ENCODE measurements around the gene NBR1. TPM values are rescaled to one million over a fixed set of nuclear protein-coding genes. Genes with fewer than 3 reads are reported as not detected.
"Not testable (repeated sequence)": the region's sequence is repeated elsewhere in the genome, so short reads cannot be mapped to it uniquely, and the experiment has no call there.

Gene NBR1
- total RNA-seq, 1 experiment from 2014 or later = 60.8 TPM

GRCh38 chr17:43200127-43200526 is 29.1 kb downstream of the NBR1 start:
- Histone ChIP-seq H3K4me2 (ENCODE audit: low read length) (no peak overlapping the region), H3K36me3 (ENCODE audit: control insufficient read depth in 1 of 2, insufficient read depth in 2 of 2, low read length in 2 of 2) (peaks cover 25 to 36% of the 10 kb centered on the region in 2 experiments), H4K20me1 (ENCODE audit: insufficient read depth) (no peaks in the 10 kb centered on the region), H3K4me1 (ENCODE audit: control insufficient read depth in 1 of 2, insufficient read depth in 2 of 2, low read length in 2 of 2) (no peaks in the 10 kb centered on the region), H3K27me3 (ENCODE audit: insufficient read depth, low read length) (no peaks in the 10 kb centered on the region), H3K9me2 (ENCODE audit: insufficient read depth) (no peaks in the 10 kb centered on the region), H3K79me2 (ENCODE audit: insufficient read depth, low read length) (no peaks in the 10 kb centered on the region), H3K4me3 (replicated peaks in 1 of 2; ENCODE audit: low read depth in 1 of 2, low read length in 2 of 2) (no peak overlapping the region), H2AFZ (ENCODE audit: low read depth, low read length, poor library complexity, severe bottlenecking) (no peak overlapping the region), H3K9ac (ENCODE audit: low read length) (no peak overlapping the region), H3K9me3 (ENCODE audit: control insufficient read depth in 1 of 2, insufficient read depth in 1 of 2, low read depth in 1 of 2, low read length in 2 of 2) (no peaks in the 10 kb centered on the region), H3K27ac (ENCODE audit: low read depth, low read length) (no peak overlapping the region)
- ChIA-PET POLR2A (interaction anchor here (2.0 to 2.6 kb wide), 2 partner anchors 12 to 116 kb away, joined by 6 to 12 read pairs; partner anchors contain the start of gene TMEM106A), RAD21 (ENCODE audit: low non-redundant PET in 1 of 2, low total read pairs in 2 of 2, uncharacterized antibody in 2 of 2, unreplicated experiment in 2 of 2) (no interaction called here), CTCF (no interaction called here)
- DNase-seq (ENCODE audit: low read depth, low spot score) (no peak), ATAC-seq (no peak)
- intact Hi-C loops (cut with micrococcal nuclease) = no loop called here
- no TSS peak for BruUV-seq (replicated peaks)
- TF ChIP-seq EZH2phosphoT487 (IDR thresholded peaks at IDR 0.05; ENCODE audit: borderline replicate concordance) (no peak), ZFX (IDR thresholded peaks at IDR 0.05) (no peak), JUND (IDR thresholded peaks at IDR 0.05) (no peak), ATF3 (IDR thresholded peaks at IDR 0.05) (no peak), SP1 (IDR thresholded peaks at IDR 0.05; ENCODE audit: low read depth) (no peak), EZH2 (IDR thresholded peaks at IDR 0.05) (no peak), REST (IDR thresholded peaks at IDR 0.05; ENCODE audit: low read depth) (no peak), CEBPB (IDR thresholded peaks at IDR 0.05; ENCODE audit: low read depth) (no peak), CTCF (IDR thresholded peaks at IDR 0.05 in 2 of 3, conservative IDR thresholded peaks at IDR 0.05 in 1 of 3; ENCODE audit: borderline replicate concordance in 1 of 3, insufficient read depth in 1 of 3, low read depth in 2 of 3, low read length in 2 of 3) (no peak), POLR2A (IDR thresholded peaks at IDR 0.05; ENCODE audit: borderline replicate concordance, extremely low read depth, insufficient read depth, insufficient read length) (no peak)

- ATAC-seq; H3K27me3 ChIP-seq (ENCODE audit: insufficient read depth, low read length); RAD21 ChIA-PET (ENCODE audit: low non-redundant PET in 1 of 2, low total read pairs in 2 of 2, uncharacterized antibody in 2 of 2, unreplicated experiment in 2 of 2); DNase-seq (ENCODE audit: low read depth, low spot score); H3K79me2 ChIP-seq (ENCODE audit: insufficient read depth, low read length); H3K4me3 ChIP-seq (replicated peaks in 1 of 2; ENCODE audit: low read depth in 1 of 2, low read length in 2 of 2); H3K27ac ChIP-seq (ENCODE audit: low read depth, low read length); H3K9me3 ChIP-seq (ENCODE audit: control insufficient read depth in 1 of 2, insufficient read depth in 1 of 2, low read depth in 1 of 2, low read length in 2 of 2); H3K4me2 ChIP-seq (ENCODE audit: low read length); H2AFZ ChIP-seq (ENCODE audit: low read depth, low read length, poor library complexity, severe bottlenecking); intact Hi-C loops (cut with micrococcal nuclease); POLR2A ChIA-PET; H4K20me1 ChIP-seq (ENCODE audit: insufficient read depth); BruUV-seq (replicated peaks); H3K4me1 ChIP-seq (ENCODE audit: control insufficient read depth in 1 of 2, insufficient read depth in 2 of 2, low read length in 2 of 2); H3K9me2 ChIP-seq (ENCODE audit: insufficient read depth); H3K9ac ChIP-seq (ENCODE audit: low read length); CTCF ChIA-PET: not testable (repeated sequence)
- H3K36me3 ChIP-seq (ENCODE audit: control insufficient read depth in 1 of 2, insufficient read depth in 2 of 2, low read length in 2 of 2) = peaks cover 15 to 22% of the 10 kb centered on the region in 2 experiments
Measured at GRCh38 chr17:43203013-43203412, 32.0 kb downstream of the NBR1 start.
